ENCODE data around the gene AP1B1.

The AP1B1 gene

GRCh38 chr22:29331658-29332300 lies 56.6 kb downstream of the AP1B1 start:
- no peak for DNase-seq (ENCODE audit: low read depth)

GRCh38 chr22:29331213-29331612 lies 57.2 kb downstream of the AP1B1 start:
- no peak for DNase-seq (ENCODE audit: low read depth)

- DNase-seq (ENCODE audit: low read depth), result no peak
These were observed 57.6 kb downstream of the AP1B1 start for GRCh38 chr22:29330753-29331152.

GRCh38 chr22:29330291-29330690 lies 58.1 kb downstream of the AP1B1 start:
- DNase-seq (ENCODE audit: low read depth), result no peak

GRCh38 chr22:29329581-29329980 lies 58.8 kb downstream of the AP1B1 start:
- DNase-seq (ENCODE audit: low read depth), result no peak

GRCh38 chr22:29328566-29329500 lies 59.5 kb downstream of the AP1B1 start:
- DNase-seq (ENCODE audit: low read depth), result no peak

GRCh38 chr22:29328055-29328454 lies 60.3 kb downstream of the AP1B1 start:
- DNase-seq (ENCODE audit: low read depth), result no peak

GRCh38 chr22:29327089-29327764 lies 61.1 kb downstream of the AP1B1 start:
- no peak for DNase-seq (ENCODE audit: low read depth)

- no peak for DNase-seq (ENCODE audit: low read depth)
These were observed 61.9 kb downstream of the AP1B1 start for GRCh38 chr22:29326481-29326880.

GRCh38 chr22:29325785-29326315 lies 62.5 kb downstream of the AP1B1 start:
- no peak for DNase-seq (ENCODE audit: low read depth)

- DNase-seq (ENCODE audit: low read depth), result no peak
These were observed 63.0 kb downstream of the AP1B1 start for GRCh38 chr22:29325356-29325755.

GRCh38 chr22:29323641-29324040 lies 64.7 kb downstream of the AP1B1 start:
- DNase-seq (ENCODE audit: low read depth), result no peak

- DNase-seq (ENCODE audit: low read depth), result no peak
These were observed 67.8 kb downstream of the AP1B1 start for GRCh38 chr22:29320546-29320945.

- no peak for DNase-seq (ENCODE audit: low read depth)
These were observed 69.3 kb downstream of the AP1B1 start for GRCh38 chr22:29319072-29319471.

GRCh38 chr22:29317827-29318454 lies 70.4 kb downstream of the AP1B1 start:
- no peak for DNase-seq (ENCODE audit: low read depth)

GRCh38 chr22:29316141-29316828 lies 72.1 kb downstream of the AP1B1 start:
- DNase-seq (ENCODE audit: low read depth), result no peak

GRCh38 chr22:29315286-29316140 lies 72.9 kb downstream of the AP1B1 start, which contains the start of gene RASL10A:
RASL10A (minus strand) TSS chr22:29315697; CDS start chr22:29315246, 451 bp downstream.
- no peak for DNase-seq (ENCODE audit: low read depth)

- DNase-seq (ENCODE audit: low read depth), result no peak
These were observed 73.7 kb downstream of the AP1B1 start for GRCh38 chr22:29314537-29315285.

Measured in stimulated activated CD4-positive, alpha-beta T cell treated with anti-CD3 and anti-CD28 coated beads, Interleukin-2, amount 100 ng/mL, for 4 hours (primary cell).